Measurements from ENCODE around the gene EDAR. TPM values are rescaled to one million over a fixed set of nuclear protein-coding genes. Genes with fewer than 3 reads are reported as not detected.
A peak's percentile ranks its signal among the peaks of the same experiment; 100 is the strongest.

EDAR gene
- polyA plus RNA-seq, 4 donors, result 2.9 to 3.5 (median 3.1) TPM

DNA sequence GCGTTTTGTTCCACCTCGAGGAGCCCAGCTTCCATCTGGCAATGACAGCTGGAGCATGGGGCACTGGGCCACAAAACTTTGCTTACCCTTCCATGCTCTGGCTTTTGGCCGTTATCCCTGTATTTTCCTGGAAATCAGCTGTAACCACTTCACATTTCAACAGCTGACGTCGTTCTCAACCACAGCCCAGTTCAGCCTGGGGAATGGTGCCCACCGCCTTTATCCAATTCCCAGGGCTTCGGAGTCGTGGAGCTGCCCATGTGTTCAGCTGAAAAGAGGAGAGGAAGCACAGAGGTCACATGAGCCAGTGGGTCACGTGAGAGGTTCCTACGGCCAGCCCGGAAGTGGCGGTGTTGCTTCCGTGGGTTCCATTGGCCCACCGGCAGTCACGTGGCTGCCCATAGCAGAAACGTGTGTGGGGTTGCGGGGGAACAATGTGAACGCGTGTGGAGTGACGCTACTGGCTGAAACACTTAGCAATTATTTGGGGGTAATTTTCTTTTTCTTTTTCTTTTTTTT is 16.7 kb upstream of the EDAR start:
- no peak for DNase-seq (ENCODE audit: low read depth in 4 of 4, low spot score in 3 of 4)

DNA sequence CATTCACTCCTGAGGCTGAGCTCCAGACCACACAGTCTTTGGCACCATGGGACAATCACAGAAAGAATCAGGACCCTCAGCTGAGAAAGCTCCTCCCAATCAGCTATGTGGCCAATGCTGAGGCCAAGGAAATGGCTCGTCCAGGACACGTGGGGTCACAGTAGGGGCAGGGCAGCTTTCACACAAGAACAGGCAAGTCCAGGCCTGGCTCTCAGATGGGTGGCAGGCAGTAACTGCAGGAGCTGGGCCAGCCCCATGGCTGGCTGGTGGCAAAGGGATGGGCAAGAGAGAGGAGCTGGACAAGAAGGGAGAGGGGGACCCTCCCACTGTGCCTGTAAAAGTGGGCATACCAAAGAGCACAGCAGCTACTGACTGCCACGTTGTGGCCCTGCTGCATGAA is 12.2 kb upstream of the EDAR start:
- DNase-seq (ENCODE audit: low read depth in 4 of 4, low spot score in 3 of 4), result no peak

- no peak for DNase-seq (ENCODE audit: low read depth in 4 of 4, low spot score in 3 of 4)
These were observed 11.7 kb upstream of the EDAR start for GRCh38 chr2:109000738-109001137.

DNA sequence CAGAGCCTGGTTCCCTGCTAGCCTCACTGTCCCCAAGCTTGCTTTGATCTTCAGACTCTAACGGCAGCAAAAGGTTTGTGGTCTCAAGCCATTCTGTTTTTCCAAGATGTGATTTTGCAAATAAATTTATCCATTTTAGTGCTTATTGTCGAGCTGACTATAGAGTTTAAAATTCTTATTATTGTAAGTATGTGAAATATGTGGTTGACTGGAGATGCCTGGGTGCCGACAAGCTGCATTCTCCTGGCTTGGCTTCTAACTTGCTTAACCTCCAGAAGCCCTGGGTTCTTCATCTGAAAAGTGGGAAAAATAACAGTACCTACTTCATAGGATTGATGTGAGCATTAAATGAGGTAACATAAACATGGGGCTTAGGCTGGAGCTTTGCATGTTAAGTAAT is 9.9 kb upstream of the EDAR start:
- DNase-seq (ENCODE audit: low read depth in 4 of 4, low spot score in 3 of 4), result no peak

GRCh38 chr2:108994178-108994577 is 5.2 kb upstream of the EDAR start:
- DNase-seq (ENCODE audit: low read depth in 4 of 4, low spot score in 3 of 4), result no peak

DNA sequence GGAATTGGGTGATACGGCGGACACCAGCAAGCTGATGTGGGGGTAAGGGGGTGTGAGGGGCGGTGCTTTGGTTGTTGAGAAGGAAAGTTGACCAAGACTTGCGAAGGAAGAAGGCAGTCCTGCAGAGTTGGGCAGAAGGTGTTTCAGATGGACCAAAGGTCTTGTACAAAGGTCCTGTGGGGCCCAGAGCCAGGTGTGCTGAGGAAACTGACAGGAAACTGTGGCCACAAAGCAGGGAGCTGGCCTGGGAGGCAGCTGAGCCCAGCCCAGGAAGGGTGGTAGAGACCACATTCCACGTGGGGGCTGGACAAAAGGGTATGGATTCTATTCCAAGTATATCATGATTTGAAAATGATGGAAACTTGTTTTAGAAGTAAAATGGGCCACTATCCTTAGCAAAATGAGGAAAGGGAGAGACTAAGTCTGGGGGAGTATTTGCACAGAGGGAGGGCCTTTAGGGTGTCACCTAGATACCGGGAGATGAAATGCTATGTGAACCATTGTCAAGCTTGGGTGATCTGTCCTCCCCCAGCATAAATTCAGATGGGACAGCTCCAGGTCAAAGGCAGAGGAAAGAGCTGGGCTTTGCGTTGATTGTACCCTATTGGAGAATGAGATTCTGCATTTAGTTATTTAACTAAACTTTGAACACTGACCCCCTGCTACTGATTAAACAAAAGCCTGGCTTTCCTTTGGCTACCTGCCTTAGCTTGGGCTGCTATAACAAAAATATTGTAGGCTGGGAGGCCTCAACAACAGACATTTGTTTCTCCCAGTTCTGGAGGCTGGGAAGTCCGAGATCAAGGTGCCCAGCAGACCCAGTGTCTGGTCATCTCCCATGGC is 4.3 kb upstream of the EDAR start:
- peak in 1 of 4 donors; percentile 47 for DNase-seq (ENCODE audit: low read depth in 4 of 4, low spot score in 3 of 4)

DNA sequence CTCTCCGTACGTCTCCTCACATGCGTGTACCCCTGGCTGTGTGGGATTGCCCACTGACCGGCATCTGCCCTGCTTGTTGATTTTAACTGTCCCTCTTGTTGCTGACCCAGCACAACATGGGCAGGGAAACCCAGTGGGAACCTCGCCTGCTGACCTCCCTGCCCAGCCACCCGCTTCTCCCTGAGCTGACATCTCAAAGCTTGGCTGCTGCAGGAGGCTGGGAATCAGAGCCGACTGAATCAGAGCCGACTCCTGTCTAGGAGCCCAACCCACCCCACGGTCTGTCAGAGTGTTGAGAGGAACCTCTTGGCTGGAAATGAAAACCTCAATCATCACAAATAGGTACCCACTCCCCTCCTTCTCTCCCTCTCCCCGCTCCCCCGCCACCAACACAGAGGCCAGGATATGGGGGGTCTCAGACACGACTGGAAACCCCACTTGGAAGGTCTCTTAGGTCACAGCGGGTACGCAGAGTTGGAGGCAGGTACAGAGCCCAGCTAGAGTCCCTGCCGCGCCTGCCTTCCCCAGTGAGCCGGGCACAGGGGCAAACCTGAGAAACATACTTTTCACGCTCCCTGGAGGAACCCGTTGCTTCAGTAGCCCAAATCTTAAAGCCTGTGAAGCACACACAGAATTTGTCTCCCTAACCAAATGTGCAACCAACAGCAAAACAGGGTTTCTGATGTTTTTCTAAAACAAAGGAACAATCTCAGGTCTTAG is 784 bp downstream of the EDAR start:
- DNase-seq (ENCODE audit: low read depth in 4 of 4, low spot score in 3 of 4), result no peak

DNA sequence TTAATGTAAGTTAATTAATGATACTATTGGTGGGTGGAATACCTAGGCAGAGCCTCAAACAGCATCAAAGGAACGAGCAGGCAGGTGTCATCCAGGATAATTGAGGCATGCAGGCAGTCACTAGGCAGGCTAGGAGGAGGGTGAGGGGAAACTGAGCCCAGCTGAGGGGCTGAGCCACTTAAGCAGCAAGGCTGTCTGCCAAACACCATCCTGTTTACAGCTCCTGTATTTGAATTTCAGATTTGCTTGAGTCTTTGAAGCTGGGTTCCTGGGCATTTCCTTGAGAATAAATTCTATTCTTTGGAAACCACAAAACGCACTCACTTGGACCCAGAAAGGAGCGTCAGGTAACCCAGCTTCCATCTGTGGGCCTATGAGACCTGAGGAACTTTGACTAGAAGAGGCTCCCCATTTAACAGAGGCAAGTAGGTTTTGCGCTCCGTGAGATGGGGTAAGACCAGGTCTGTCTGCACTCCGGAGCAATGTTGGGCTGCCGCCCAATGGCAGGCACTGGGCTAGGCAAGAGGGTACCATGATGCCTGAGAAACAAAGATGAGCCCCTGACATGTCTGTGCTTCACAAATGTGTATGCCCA is 2.0 kb downstream of the EDAR start:
- no peak for DNase-seq (ENCODE audit: low read depth in 4 of 4, low spot score in 3 of 4)

- DNase-seq (ENCODE audit: low read depth in 4 of 4, low spot score in 3 of 4), result no peak
These were observed 5.4 kb downstream of the EDAR start for GRCh38 chr2:108983610-108984009.

GRCh38 chr2:108983061-108983460 is 6.0 kb downstream of the EDAR start:
- DNase-seq (ENCODE audit: low read depth in 4 of 4, low spot score in 3 of 4), result no peak

DNA sequence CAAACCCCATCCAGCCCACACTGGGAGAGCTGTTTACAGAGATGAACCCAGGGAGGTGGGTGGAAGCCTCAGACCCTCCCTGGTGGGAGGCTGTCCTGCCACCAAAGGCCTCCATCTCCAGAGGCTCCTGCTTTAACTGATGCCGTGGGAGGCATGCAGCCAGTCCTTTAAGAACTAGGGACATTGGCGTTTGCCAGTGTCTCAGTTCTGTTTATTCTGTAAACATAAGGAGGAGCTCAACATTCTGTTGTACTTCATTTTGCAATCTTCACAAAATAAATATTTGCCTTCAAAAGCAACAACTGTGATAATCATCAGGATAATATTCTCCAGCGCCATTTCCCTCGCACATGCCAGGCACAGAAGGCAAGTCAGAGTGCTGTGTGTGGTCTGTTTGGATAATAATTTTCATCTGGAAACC is 6.8 kb downstream of the EDAR start:
- DNase-seq (ENCODE audit: low read depth in 4 of 4, low spot score in 3 of 4), result no peak

- DNase-seq (ENCODE audit: low read depth in 4 of 4, low spot score in 3 of 4), result no peak
These were observed 7.2 kb downstream of the EDAR start for GRCh38 chr2:108981846-108982245.

- DNase-seq (ENCODE audit: low read depth in 4 of 4, low spot score in 3 of 4), result no peak
These were observed 8.9 kb downstream of the EDAR start for GRCh38 chr2:108980076-108980475.

GRCh38 chr2:108979461-108979860 is 9.6 kb downstream of the EDAR start:
- no peak for DNase-seq (ENCODE audit: low read depth in 4 of 4, low spot score in 3 of 4)

DNA sequence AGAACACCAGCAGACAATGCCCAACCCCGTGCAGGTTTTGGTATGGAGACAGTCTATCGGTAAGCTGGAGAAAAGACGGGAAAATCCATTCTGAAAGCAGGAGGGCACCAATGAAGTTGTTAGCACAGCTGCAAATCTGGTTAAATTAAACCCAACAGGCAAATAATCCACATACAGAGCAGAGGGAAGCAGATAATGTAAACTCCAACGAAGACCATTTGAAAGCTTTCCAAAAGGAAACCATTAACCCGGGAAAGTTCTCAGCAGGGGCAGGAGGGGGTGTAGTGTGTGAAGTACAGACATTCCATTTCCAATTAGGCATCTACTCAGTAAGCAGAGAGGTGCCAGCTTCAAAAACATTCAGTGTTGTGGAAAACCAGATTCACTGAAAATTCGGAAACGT is 10.3 kb downstream of the EDAR start:
- DNase-seq (ENCODE audit: low read depth in 4 of 4, low spot score in 3 of 4), result no peak

- DNase-seq (ENCODE audit: low read depth in 4 of 4, low spot score in 3 of 4), result no peak
These were observed 13.2 kb downstream of the EDAR start for GRCh38 chr2:108975613-108976435.

- no peak for DNase-seq (ENCODE audit: low read depth in 4 of 4, low spot score in 3 of 4)
These were observed 14.3 kb downstream of the EDAR start for GRCh38 chr2:108974674-108975073.

- DNase-seq (ENCODE audit: low read depth in 4 of 4, low spot score in 3 of 4), result no peak
These were observed 16.4 kb downstream of the EDAR start for GRCh38 chr2:108972663-108973062.

DNA sequence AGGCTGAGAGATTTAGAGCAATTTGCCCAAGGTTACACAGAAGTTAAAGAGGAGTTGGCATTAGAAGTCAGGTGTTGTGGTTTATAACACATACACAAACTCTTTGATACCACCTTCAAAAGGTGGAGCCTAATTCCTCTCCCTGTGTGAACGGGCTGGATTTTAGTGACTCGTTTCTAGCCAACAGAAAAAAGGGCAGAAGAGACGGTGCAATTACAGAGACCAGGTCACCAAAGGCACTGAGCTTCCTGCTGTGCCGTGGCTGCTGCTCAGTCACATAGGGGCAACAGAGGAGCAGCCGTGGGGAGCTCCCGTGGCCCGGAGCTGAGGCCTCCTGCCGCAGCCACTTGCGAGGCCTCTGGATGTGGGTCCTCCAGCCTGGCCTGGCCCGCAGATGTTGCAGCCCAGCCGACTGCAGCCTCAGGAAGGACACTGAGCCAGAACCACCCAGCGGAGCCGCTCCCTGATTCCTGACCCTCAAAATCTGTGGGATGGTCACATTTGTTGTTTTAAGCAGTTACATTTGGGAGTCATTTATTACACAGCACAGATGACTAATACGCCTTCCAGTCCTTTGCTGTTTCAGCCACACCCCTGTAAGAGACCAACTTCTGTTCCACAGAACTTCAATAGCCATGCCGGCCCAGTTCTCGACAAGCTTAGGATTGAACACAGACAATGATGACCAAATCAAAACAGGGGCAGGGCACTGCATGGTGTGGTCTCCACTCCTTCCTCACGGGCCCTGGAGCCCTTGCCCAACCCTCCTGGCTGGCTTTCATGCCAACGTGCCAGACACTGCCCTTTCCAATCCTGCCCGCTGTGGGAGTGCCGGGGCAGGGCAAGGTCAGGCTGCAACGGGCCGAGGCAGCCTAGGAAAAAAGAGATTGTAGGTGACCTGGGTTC is 17.1 kb downstream of the EDAR start:
- DNase-seq (ENCODE audit: low read depth in 4 of 4, low spot score in 3 of 4), result no peak

GRCh38 chr2:108970369-108970768 is 18.7 kb downstream of the EDAR start:
- no peak for DNase-seq (ENCODE audit: low read depth in 4 of 4, low spot score in 3 of 4)
